PC-3 (cell line): Measurements from ENCODE around the gene RABGAP1L. TPM values are rescaled to one million over a fixed set of nuclear protein-coding genes. Genes with fewer than 3 reads are reported as not detected.

ENCODE experiments used
- ATAC-seq: fragments of 200-7000 bp; cut with Tn5 transposase; 2 replicates; pipeline ENCODE4 v1.9.1; 2020; ENCODE audit warnings: mild to moderate bottlenecking, moderate library complexity
- BruUV-seq: library from RNA; stranded (reverse); fragments of 400-500 nt; replicated peaks from 2 replicates; lab custom pipeline; 2021; lab: Mats Ljungman, UMichigan
- CTCF ChIA-PET: fragments of 300-600 bp; sonication (Branson Sonifier 250); formaldehyde crosslinking; loops from one replicate; lab custom pipeline; 2022; ENCODE audit warnings: antibody characterized with exemption; lab: Charles Lee
- POLR2A ChIA-PET: fragments of 300-600 bp; sonication (Branson Sonifier 250); formaldehyde crosslinking; loops from one replicate; lab custom pipeline; 2022; ENCODE audit warnings: antibody characterized with exemption; ENCODE audit not compliant: unreplicated experiment; lab: Charles Lee
- DNase-seq: peaks from one replicate; pipeline ENCODE4 v3.0.0-alpha.2; 2015
- H2AFZ ChIP-seq: fragments of 300-600 bp; sonication (generic); 2 replicates; pipeline ENCODE4 v1.6.0; 2016; ENCODE audit warnings: antibody characterized with exemption, low read length
- H3F3A ChIP-seq: fragments of 300-600 bp; sonication (generic); one replicate; pipeline ENCODE4 v1.6.0; 2017; ENCODE audit warnings: antibody characterized with exemption, low read length, control low read depth, mild to moderate bottlenecking; ENCODE audit not compliant: unreplicated experiment
- H3K27ac ChIP-seq: fragments of 300-600 bp; sonication (generic); 2 replicates; pipeline ENCODE4 v1.5.1; 2016; ENCODE audit warnings: mild to moderate bottlenecking, low read length
- H3K27me3 ChIP-seq: fragments of 300-600 bp; sonication (generic); 2 replicates; pipeline ENCODE4 v1.6.1; 2016; ENCODE audit warnings: low read length, mixed read lengths
- H3K36me3 ChIP-seq: fragments of 300-600 bp; sonication (generic); 2 replicates; pipeline ENCODE4 v1.6.1; 2016; ENCODE audit warnings: low read depth, mixed run types, low read length, mixed read lengths
- H3K4me1 ChIP-seq: fragments of 300-600 bp; sonication (generic); 2 replicates; pipeline ENCODE4 v1.5.1; 2016; ENCODE audit warnings: low read length; ENCODE audit not compliant: insufficient read depth
- H3K4me2 ChIP-seq: fragments of 300-600 bp; sonication (generic); 2 replicates; pipeline ENCODE4 v1.6.0; 2016; ENCODE audit warnings: low read length
- H3K4me3 ChIP-seq: fragments of 300-600 bp; sonication (generic); 2 replicates; pipeline ENCODE4 v1.5.1; 2016; ENCODE audit warnings: mild to moderate bottlenecking, low read length, mixed read lengths
- H3K79me2 ChIP-seq: fragments of 300-600 bp; sonication (generic); 2 replicates; pipeline ENCODE4 v1.6.1; 2017; ENCODE audit warnings: low read length, mixed read lengths
- H3K9ac ChIP-seq: fragments of 300-600 bp; sonication (generic); 2 replicates; pipeline ENCODE4 v1.6.0; 2016; ENCODE audit warnings: mild to moderate bottlenecking, low read length
- H3K9me2 ChIP-seq: fragments of 300-600 bp; sonication (generic); replicated peaks from 2 replicates; pipeline ENCODE4 v1.6.1; 2016; ENCODE audit warnings: mixed run types, low read length, mixed read lengths
- H3K9me3 ChIP-seq: fragments of 300-600 bp; sonication (generic); 2 replicates; pipeline ENCODE4 v1.6.1; 2016; ENCODE audit warnings: low read length, mixed read lengths
- H4K20me1 ChIP-seq: fragments of 300-600 bp; sonication (generic); 2 replicates; pipeline ENCODE4 v1.6.1; 2016; ENCODE audit warnings: low read length, mixed read lengths
- EZH2 ChIP-seq: fragments of 300-600 bp; sonication (generic); IDR thresholded peaks from one replicate; pipeline ENCODE4 v1.6.1; 2017; ENCODE audit warnings: antibody characterized with exemption, mild to moderate bottlenecking, low read length; ENCODE audit not compliant: unreplicated experiment
- EZH2phosphoT487 ChIP-seq: fragments of 300-600 bp; sonication (generic); IDR thresholded peaks from 2 replicates; pipeline ENCODE4 v1.6.1; 2018; ENCODE audit warnings: mild to moderate bottlenecking, antibody characterized with exemption, low read length, borderline replicate concordance
- intact Hi-C: fragments of 100-400 bp; cut with micrococcal nuclease; formaldehyde crosslinking; loops from 2 replicates; pipeline ENCODE4 v1.9.0; 2023
- total RNA-seq: library from RNA; depleted of rRNA; stranded (reverse); fragments of >200 nt; gene quantifications from 2 replicates; pipeline ENCODE4 v1.2.3, GENCODE V29; 2014
- TF ChIP-seq, protein P1 (sequence below): fragments of 300-600 bp; sonication (generic); conservative IDR thresholded peaks from 2 replicates; pipeline ENCODE4 v1.5.1; 2017; ENCODE audit warnings: antibody characterized with exemption, low read depth, mild to moderate bottlenecking, low read length

RABGAP1L gene
- total RNA-seq, 1 experiment from 2014 or later: 24.4 TPM

GRCh38 chr1:174166530-174167264, 7.4 kb downstream of the RABGAP1L start:
- Histone ChIP-seq H3K9me2 (no peaks in the 10 kb centered on the region), H3K9ac (no peak overlapping the region), H3K27me3 (no peaks in the 10 kb centered on the region), H3K36me3 (no peaks in the 10 kb centered on the region), H4K20me1 (no peaks in the 10 kb centered on the region), H2AFZ (no peak overlapping the region), H3K9me3 (no peaks in the 10 kb centered on the region), H3K4me3 (no peak overlapping the region), H3K27ac (no peak overlapping the region), H3F3A (no peaks in the 10 kb centered on the region), H3K79me2 (peaks cover 11% of the 10 kb centered on the region; the same call in 1 of the 2 replicates), H3K4me2 (no peak overlapping the region), H3K4me1 (no peaks in the 10 kb centered on the region)
- ATAC-seq (no peak), DNase-seq (no peak)
- intact Hi-C loops: no loop called here
- BruUV-seq: no TSS peak
- ChIA-PET CTCF (no interaction called here), POLR2A (interaction anchor here (0.6 kb wide), 1 partner anchor 541 kb away, joined by 4 read pairs; no protein-coding TSS in a partner anchor)
- TF ChIP-seq EZH2: no peak

- H3K4me3 ChIP-seq: no peak overlapping the region
- H3K9me2 ChIP-seq: no peaks in the 10 kb centered on the region
- no peak overlapping the region for H3K9ac ChIP-seq
- DNase-seq (no peak), ATAC-seq (no peak)
- 0 out of 2 replicates have a peak, but pooled peaks cover 6% of the 10 kb centered on the region for H3K79me2 ChIP-seq
- CTCF ChIA-PET: no interaction called here
- H3F3A ChIP-seq: no peaks in the 10 kb centered on the region
- no peak for TF ChIP-seq EZH2phosphoT487
- TF ChIP-seq, protein P1, sequence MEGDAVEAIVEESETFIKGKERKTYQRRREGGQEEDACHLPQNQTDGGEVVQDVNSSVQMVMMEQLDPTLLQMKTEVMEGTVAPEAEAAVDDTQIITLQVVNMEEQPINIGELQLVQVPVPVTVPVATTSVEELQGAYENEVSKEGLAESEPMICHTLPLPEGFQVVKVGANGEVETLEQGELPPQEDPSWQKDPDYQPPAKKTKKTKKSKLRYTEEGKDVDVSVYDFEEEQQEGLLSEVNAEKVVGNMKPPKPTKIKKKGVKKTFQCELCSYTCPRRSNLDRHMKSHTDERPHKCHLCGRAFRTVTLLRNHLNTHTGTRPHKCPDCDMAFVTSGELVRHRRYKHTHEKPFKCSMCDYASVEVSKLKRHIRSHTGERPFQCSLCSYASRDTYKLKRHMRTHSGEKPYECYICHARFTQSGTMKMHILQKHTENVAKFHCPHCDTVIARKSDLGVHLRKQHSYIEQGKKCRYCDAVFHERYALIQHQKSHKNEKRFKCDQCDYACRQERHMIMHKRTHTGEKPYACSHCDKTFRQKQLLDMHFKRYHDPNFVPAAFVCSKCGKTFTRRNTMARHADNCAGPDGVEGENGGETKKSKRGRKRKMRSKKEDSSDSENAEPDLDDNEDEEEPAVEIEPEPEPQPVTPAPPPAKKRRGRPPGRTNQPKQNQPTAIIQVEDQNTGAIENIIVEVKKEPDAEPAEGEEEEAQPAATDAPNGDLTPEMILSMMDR: no peak
- TF ChIP-seq EZH2: no peak
- no peak overlapping the region for H2AFZ ChIP-seq
- H4K20me1 ChIP-seq: no peaks in the 10 kb centered on the region
- H3K4me1 ChIP-seq: no peaks in the 10 kb centered on the region
- no peaks in the 10 kb centered on the region for H3K27me3 ChIP-seq
- no peak overlapping the region for H3K4me2 ChIP-seq
- no peaks in the 10 kb centered on the region for H3K36me3 ChIP-seq
- H3K9me3 ChIP-seq: no peaks in the 10 kb centered on the region
- intact Hi-C loops: no loop called here
- no TSS peak for BruUV-seq
- H3K27ac ChIP-seq: no peak overlapping the region
- POLR2A ChIA-PET: no interaction called here
Measured at GRCh38 chr1:174167265-174167803, 8.0 kb downstream of the RABGAP1L start.

DNA sequence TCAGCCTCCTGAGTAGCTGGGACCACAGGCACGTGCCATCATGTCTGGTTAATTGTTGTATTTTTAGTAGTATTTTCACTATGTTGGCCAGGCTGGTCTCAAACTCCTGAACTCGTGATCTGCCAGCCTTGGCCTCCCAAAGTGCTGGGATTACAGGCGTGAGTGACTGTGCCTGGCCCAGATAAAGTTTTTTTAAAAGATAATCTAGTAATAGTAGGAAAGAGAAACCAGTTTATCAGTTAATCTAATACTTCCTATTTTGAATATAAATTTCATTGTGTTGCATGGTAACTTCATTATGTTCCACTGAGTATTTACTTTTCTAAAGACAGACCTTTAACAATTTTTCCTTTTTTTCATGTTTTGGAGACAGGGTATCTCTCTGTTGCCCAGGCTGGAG, 10.0 kb downstream of the RABGAP1L start:
- POLR2A ChIA-PET: no interaction called here
- no peak overlapping the region for H3K4me3 ChIP-seq
- no peak overlapping the region for H3K27ac ChIP-seq
- H3K4me1 ChIP-seq: no peaks in the 10 kb centered on the region
- H3K4me2 ChIP-seq: no peak overlapping the region
- H3K9me3 ChIP-seq: no peaks in the 10 kb centered on the region
- no TSS peak for BruUV-seq
- no peaks in the 10 kb centered on the region for H4K20me1 ChIP-seq
- no peaks in the 10 kb centered on the region for H3K27me3 ChIP-seq
- CTCF ChIA-PET: no interaction called here
- H3K9me2 ChIP-seq: no peaks in the 10 kb centered on the region
- ATAC-seq: no peak
- intact Hi-C loops: no loop called here
- TF ChIP-seq, protein P1: no peak
- TF ChIP-seq EZH2: no peak
- no peak for TF ChIP-seq EZH2phosphoT487
- 0 out of 2 replicates have a peak, but pooled peaks cover under 1% of the 10 kb centered on the region for H3K79me2 ChIP-seq
- H2AFZ ChIP-seq: no peak overlapping the region
- H3K36me3 ChIP-seq: no peaks in the 10 kb centered on the region
- DNase-seq: no peak
- no peaks in the 10 kb centered on the region for H3F3A ChIP-seq
- no peak overlapping the region for H3K9ac ChIP-seq
